Chondrocyte (in vitro differentiated cells): ENCODE results near the gene ZNF597. TPM values are rescaled to one million over a fixed set of nuclear protein-coding genes. Genes with fewer than 3 reads are reported as not detected.
A peak's percentile ranks its signal among the peaks of the same experiment; 100 is the strongest.

ENCODE experiments used
- DNase-seq: peaks from one replicate; pipeline ENCODE4 v3.0.0; 2021; ENCODE audit warnings: mixed read lengths, low spot score
- H3K27ac Mint-ChIP-seq: one replicate; pipeline ENCODE4 v1.8.0; 2021; ENCODE audit warnings: mild to moderate bottlenecking, moderate library complexity, mixed read lengths; ENCODE audit not compliant: unreplicated experiment
- H3K27me3 Mint-ChIP-seq: 2 replicates; pipeline ENCODE4 v1.8.0; 2021; ENCODE audit warnings: low read depth, mixed read lengths
- H3K36me3 Mint-ChIP-seq: 2 replicates; pipeline ENCODE4 v1.8.0; 2021; ENCODE audit warnings: low read depth, mixed read lengths
- H3K4me1 Mint-ChIP-seq: 2 replicates; pipeline ENCODE4 v1.8.0; 2021; ENCODE audit warnings: low read depth, mild to moderate bottlenecking, mixed read lengths
- H3K4me3 Mint-ChIP-seq: one replicate; pipeline ENCODE4 v1.8.0; 2021; ENCODE audit warnings: mild to moderate bottlenecking, moderate library complexity, mixed read lengths; ENCODE audit not compliant: unreplicated experiment
- H3K9me3 Mint-ChIP-seq: 2 replicates; pipeline ENCODE4 v1.8.0; 2021; ENCODE audit warnings: low read depth, mixed read lengths
- CTCF ChIP-seq: fragments of 200-600 bp; sonication (generic); IDR thresholded peaks from 2 replicates; pipeline ENCODE4 v1.5.0; 2021; ENCODE audit warnings: antibody characterized with exemption, mild to moderate bottlenecking, moderate library complexity
- long read RNA-seq: library from polyadenylated mRNA; stranded (forward); transcript quantifications from one replicate; pipeline ENCODE4 v2.0.0, GENCODE V29; 2021
- total RNA-seq: library from RNA; stranded (reverse); gene quantifications from 3 replicates; pipeline ENCODE4 v1.2.1, GENCODE V29; 2021

ZNF597 gene, protein sequence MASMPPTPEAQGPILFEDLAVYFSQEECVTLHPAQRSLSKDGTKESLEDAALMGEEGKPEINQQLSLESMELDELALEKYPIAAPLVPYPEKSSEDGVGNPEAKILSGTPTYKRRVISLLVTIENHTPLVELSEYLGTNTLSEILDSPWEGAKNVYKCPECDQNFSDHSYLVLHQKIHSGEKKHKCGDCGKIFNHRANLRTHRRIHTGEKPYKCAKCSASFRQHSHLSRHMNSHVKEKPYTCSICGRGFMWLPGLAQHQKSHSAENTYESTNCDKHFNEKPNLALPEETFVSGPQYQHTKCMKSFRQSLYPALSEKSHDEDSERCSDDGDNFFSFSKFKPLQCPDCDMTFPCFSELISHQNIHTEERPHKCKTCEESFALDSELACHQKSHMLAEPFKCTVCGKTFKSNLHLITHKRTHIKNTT
- 2.0 to 2.7 TPM (median 2.5 TPM) in 3 replicates for total RNA-seq
- long read RNA-seq, full-length matches to known transcripts, result 2 of 3 reads
- long read RNA-seq, partial matches to known transcripts, result 0 of 3 reads
- long read RNA-seq, other reads (novel, unspliced or antisense), result 1 of 3 reads

DNA sequence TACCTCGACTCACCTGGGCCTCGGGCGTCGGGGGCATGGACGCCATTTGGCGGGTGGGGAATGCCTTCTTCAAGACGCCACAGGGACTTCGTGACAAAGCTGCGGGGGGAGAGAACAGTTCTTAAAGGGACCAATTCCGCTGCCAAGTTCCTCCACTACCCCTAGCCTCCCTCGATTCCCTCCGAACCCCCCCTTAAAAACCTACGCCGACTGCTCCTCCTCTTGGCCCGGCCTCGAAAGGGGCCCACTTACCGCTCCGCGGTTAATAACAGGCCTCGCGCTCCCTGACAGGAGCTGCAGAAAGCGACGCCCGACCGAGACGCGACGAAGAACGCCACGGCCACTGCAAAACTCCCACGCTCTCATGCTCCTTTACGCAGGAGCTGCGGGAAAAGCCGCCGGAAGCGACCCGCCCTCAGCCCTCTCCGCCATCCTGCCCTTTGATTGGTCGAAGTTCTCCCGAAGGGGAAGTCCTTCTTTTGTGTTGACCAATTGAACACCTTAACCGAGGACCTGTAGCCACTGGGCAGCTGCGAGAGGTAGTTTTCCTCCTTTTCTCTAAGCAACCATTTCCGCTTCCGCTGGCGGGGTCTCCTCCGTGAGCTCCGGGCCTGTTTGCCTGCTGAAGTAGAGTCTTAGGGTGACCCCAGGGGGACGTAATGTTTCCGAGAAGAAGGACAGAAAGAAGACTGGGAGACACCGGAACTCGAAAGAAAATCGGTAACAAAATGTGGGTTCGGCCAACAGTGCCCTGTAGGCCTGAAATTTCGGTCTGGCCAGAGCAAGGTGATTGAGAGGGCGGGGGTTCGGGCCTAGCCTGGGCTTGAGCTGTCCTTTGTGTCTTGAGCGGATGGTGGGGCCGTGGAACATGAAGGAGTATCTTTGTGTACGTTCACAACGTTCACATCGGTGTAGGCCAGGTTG is at the start of gene ZNF597, which contains the start of gene NAA60:
TSS of gene ZNF597 (minus strand) at position 397 of the 924 bp plus-strand sequence. CDS start at position 46, 351 bp downstream.
TSS of gene NAA60 (plus strand) at position 573 of the 924 bp plus-strand sequence. CDS start 32,548 bp downstream, outside the sequence.
- no peak for TF ChIP-seq CTCF

GRCh38 chr16:3492356-3492755 is 49.1 kb upstream of the ZNF597 start:
- peak; percentile 72 for DNase-seq
- TF ChIP-seq CTCF, result no peak
- H3K36me3 Mint-ChIP-seq, result peaks cover 2% of the 10 kb centered on the region
- H3K4me3 Mint-ChIP-seq, result no peak overlapping the region
- H3K27me3 Mint-ChIP-seq, result no peaks in the 10 kb centered on the region
- no peaks in the 10 kb centered on the region for H3K9me3 Mint-ChIP-seq
- no peak overlapping the region for H3K27ac Mint-ChIP-seq
- H3K4me1 Mint-ChIP-seq, result no peaks in the 10 kb centered on the region

More for the DNA sequence above, at the start of gene ZNF597, which contains the start of gene NAA60:
- peak within 1 kb of the TSS; percentile 93 for H3K4me3 Mint-ChIP-seq
- peaks cover 10% of the 10 kb centered on the region for H3K9me3 Mint-ChIP-seq
- H3K36me3 Mint-ChIP-seq, result peaks cover 18% of the 10 kb centered on the region
- H3K4me1 Mint-ChIP-seq, result peaks cover 15% of the 10 kb centered on the region
- H3K27me3 Mint-ChIP-seq, result no peaks in the 10 kb centered on the region
- no peak for DNase-seq
- peak within 1 kb of the TSS; percentile 98 for H3K27ac Mint-ChIP-seq

GRCh38 chr16:3490911-3491629 is 47.8 kb upstream of the ZNF597 start:
- H3K4me3 Mint-ChIP-seq, result no peak overlapping the region
- DNase-seq, result peak; percentile 80
- no peak overlapping the region for H3K27ac Mint-ChIP-seq
- TF ChIP-seq CTCF, result no peak
- H3K27me3 Mint-ChIP-seq, result no peaks in the 10 kb centered on the region
- no peaks in the 10 kb centered on the region for H3K9me3 Mint-ChIP-seq
- H3K36me3 Mint-ChIP-seq, result peaks cover 6% of the 10 kb centered on the region
- no peaks in the 10 kb centered on the region for H3K4me1 Mint-ChIP-seq

- H3K4me1 Mint-ChIP-seq, result no peaks in the 10 kb centered on the region
- no peaks in the 10 kb centered on the region for H3K27me3 Mint-ChIP-seq
- no peaks in the 10 kb centered on the region for H3K9me3 Mint-ChIP-seq
- H3K27ac Mint-ChIP-seq, result no peak overlapping the region
- no peak overlapping the region for H3K4me3 Mint-ChIP-seq
- no peak for TF ChIP-seq CTCF
- no peak for DNase-seq
- H3K36me3 Mint-ChIP-seq, result peaks cover 13% of the 10 kb centered on the region
Observed at GRCh38 chr16:3488801-3489200, 45.5 kb upstream of the ZNF597 start.
